SU-DHL-6 (cell line): ENCODE measurements around the gene BUD13.

ENCODE experiments used
- EZH2phosphoT487 ChIP-seq: fragments of 200-600 bp; sonication (generic), shearing (Covaris generic); conservative IDR thresholded peaks from 2 replicates; pipeline ENCODE4 v1.6.1; 2018; ENCODE audit warnings: mild to moderate bottlenecking, antibody characterized with exemption, low read length, moderate library complexity, mixed read lengths
- TF ChIP-seq, protein P1 (sequence below): fragments of 200-600 bp; sonication (generic); IDR thresholded peaks from one replicate; pipeline ENCODE4 v1.5.1; 2017; ENCODE audit warnings: antibody characterized with exemption, mild to moderate bottlenecking, low read length, moderate library complexity; ENCODE audit not compliant: insufficient read depth, poor library complexity, severe bottlenecking

DNA sequence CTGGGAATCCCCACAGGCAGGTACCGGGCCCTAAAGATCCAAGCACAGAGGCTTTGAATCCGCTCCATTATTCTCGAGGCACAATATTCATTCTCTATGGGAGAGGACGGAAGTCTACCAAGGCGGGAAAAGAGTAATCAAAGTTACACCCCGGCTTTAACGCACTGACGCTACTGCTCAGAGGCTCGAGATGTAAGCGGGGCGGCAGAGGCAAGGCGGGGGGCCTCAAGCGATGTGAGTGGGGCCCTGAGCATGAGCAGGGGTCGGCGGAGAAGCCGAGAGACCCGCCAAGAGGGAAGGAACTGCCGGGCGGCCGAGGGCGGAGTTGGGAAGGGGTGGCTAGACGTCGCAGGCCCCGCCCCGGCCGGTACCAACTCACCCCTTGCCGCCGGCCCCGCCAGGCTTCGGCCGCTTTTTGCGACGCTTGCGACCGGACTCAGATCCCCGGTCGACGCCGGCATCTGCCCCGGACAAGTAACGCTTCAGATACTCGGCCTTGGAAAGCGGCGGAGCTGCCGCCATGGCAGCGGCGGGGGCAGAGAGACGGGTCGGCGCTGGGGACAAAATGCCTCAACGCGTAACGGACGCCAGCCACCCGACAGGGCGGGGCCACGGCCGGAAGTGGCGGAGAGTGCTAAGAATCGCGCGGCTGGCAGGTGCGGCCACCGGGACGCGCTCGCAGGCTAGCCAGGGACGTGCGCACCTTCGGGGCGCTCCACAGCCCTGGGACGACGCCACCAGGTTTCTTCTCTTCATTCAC, at the start of gene BUD13:
- TF ChIP-seq, protein P1, sequence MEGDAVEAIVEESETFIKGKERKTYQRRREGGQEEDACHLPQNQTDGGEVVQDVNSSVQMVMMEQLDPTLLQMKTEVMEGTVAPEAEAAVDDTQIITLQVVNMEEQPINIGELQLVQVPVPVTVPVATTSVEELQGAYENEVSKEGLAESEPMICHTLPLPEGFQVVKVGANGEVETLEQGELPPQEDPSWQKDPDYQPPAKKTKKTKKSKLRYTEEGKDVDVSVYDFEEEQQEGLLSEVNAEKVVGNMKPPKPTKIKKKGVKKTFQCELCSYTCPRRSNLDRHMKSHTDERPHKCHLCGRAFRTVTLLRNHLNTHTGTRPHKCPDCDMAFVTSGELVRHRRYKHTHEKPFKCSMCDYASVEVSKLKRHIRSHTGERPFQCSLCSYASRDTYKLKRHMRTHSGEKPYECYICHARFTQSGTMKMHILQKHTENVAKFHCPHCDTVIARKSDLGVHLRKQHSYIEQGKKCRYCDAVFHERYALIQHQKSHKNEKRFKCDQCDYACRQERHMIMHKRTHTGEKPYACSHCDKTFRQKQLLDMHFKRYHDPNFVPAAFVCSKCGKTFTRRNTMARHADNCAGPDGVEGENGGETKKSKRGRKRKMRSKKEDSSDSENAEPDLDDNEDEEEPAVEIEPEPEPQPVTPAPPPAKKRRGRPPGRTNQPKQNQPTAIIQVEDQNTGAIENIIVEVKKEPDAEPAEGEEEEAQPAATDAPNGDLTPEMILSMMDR: no peak
- TF ChIP-seq EZH2phosphoT487: no peak
